GM12878 (cell line): ENCODE data around the gene PSMC3. TPM values are rescaled to one million over a fixed set of nuclear protein-coding genes. Genes with fewer than 3 reads are reported as not detected.

Experiments
- BCL11A ChIP-seq: IDR thresholded peaks from 2 replicates; pipeline ENCODE4 v1.6.1; 2011; ENCODE audit warnings: low read depth, low read length
- BHLHE40 ChIP-seq, 2 experiments: fragments of 450-650 bp in 1 of 2; IDR thresholded peaks; 2 replicates each; pipeline ENCODE4 v1.6.1; 2011 to 2017; ENCODE audit warnings: low read depth in 2 of 2, borderline replicate concordance in 1 of 2, improper control_type of control experiment in 1 of 2, low read length in 1 of 2, mild to moderate bottlenecking in 1 of 2
- CREB1 ChIP-seq: IDR thresholded peaks from 2 replicates; pipeline ENCODE4 v1.6.1; 2012; ENCODE audit warnings: low read depth, mild to moderate bottlenecking, inconsistent platforms
- CREM ChIP-seq: IDR thresholded peaks from 2 replicates; pipeline ENCODE4 v1.6.1; 2014; ENCODE audit warnings: antibody characterized with exemption, low read depth
- DPF2 ChIP-seq: fragments of 450-650 bp; IDR thresholded peaks from 2 replicates; pipeline ENCODE4 v1.6.1; 2017; ENCODE audit warnings: mild to moderate bottlenecking
- LARP7 ChIP-seq: fragments of 450-650 bp; IDR thresholded peaks from 2 replicates; pipeline ENCODE4 v1.6.1; 2017; ENCODE audit warnings: mild to moderate bottlenecking
- RAD51 ChIP-seq: fragments of 450-650 bp; IDR thresholded peaks from 2 replicates; pipeline ENCODE4 v1.6.1; 2016; ENCODE audit warnings: moderate library complexity, mild to moderate bottlenecking, inconsistent platforms
- RBBP5 ChIP-seq: fragments of 200-600 bp; sonication (generic); conservative IDR thresholded peaks from 2 replicates; pipeline ENCODE4 v1.6.1; 2016
- RELA ChIP-seq: fragments of 450-650 bp; IDR thresholded peaks from 2 replicates; pipeline ENCODE4 v1.8.0; 2014; ENCODE audit warnings: borderline replicate concordance; ENCODE audit not compliant: partially characterized antibody
- SIX5 ChIP-seq: IDR thresholded peaks from 2 replicates; pipeline ENCODE4 v1.6.1; 2011; ENCODE audit warnings: mild to moderate bottlenecking, low read depth, low read length, moderate library complexity; ENCODE audit not compliant: severe bottlenecking
- SMARCA5 ChIP-seq: fragments of 450-650 bp; IDR thresholded peaks from 2 replicates; pipeline ENCODE4 v1.6.1; 2017; ENCODE audit warnings: mild to moderate bottlenecking
- SPI1 ChIP-seq: IDR thresholded peaks from 2 replicates; pipeline ENCODE4 v1.6.1; 2011; ENCODE audit warnings: low read depth, mild to moderate bottlenecking, low read length, moderate library complexity, borderline replicate concordance; ENCODE audit not compliant: insufficient read depth
- STAT3 ChIP-seq: IDR thresholded peaks from 2 replicates; pipeline ENCODE4 v1.6.1; 2011; ENCODE audit warnings: low read depth, low read length, improper control_type of control experiment
- TCF3 ChIP-seq: IDR thresholded peaks from 2 replicates; pipeline ENCODE4 v1.6.1; 2012; ENCODE audit warnings: low read depth, mild to moderate bottlenecking, low read length, borderline replicate concordance; ENCODE audit not compliant: insufficient read depth
- WRNIP1 ChIP-seq: IDR thresholded peaks from 2 replicates; pipeline ENCODE4 v1.6.1; 2011; ENCODE audit warnings: low read depth, low read length, improper control_type of control experiment, borderline replicate concordance
- YBX1 ChIP-seq: fragments of 450-650 bp; IDR thresholded peaks from 2 replicates; pipeline ENCODE4 v1.6.1; 2016; ENCODE audit warnings: antibody characterized with exemption
- ZNF384 ChIP-seq: IDR thresholded peaks from 2 replicates; pipeline ENCODE4 v1.6.1; 2012; ENCODE audit warnings: low read depth, mild to moderate bottlenecking, low read length, improper control_type of control experiment, borderline replicate concordance
- polyA plus RNA-seq, 11 experiments: library from polyadenylated mRNA; depleted of rRNA in 4 of 11; unstranded in 6 of 11; stranded (reverse) in 5 of 11; fragments of >200 nt; fragmentation: Nextera tagmentation in 4 of 11; fragmentation: Illumina TruSeq in 1 of 11; extraction: Ambion mirVana in 4 of 11; extraction: Trizol in 1 of 11; gene quantifications; 1 replicate in 1 of 11; 2 replicates in 10 of 11; pipeline versions ENCODE4 v1.2.1 to v1.2.3, GENCODE V29; 2011 to 2016; ENCODE audit warnings: inconsistent platforms in 2 of 11, missing spikeins in 2 of 11, low read depth in 1 of 11
- total RNA-seq, 4 experiments: library from RNA; depleted of rRNA in 3 of 4; stranded (reverse); fragments of >200 nt in 3 of 4; fragmentation: Illumina TruSeq in 1 of 4; extraction: Trizol in 1 of 4; gene quantifications; 2 replicates each; pipeline versions ENCODE4 v1.2.1 to v1.2.3, GENCODE V29; 2013 to 2021
- TF ChIP-seq, protein P1 (sequence below): fragments of 450-650 bp; IDR thresholded peaks from 2 replicates; pipeline ENCODE4 v1.6.1; 2017; ENCODE audit warnings: borderline replicate concordance
- TF ChIP-seq, protein P2 (sequence below): IDR thresholded peaks from 2 replicates; pipeline ENCODE4 v1.6.1; 2012; ENCODE audit warnings: mild to moderate bottlenecking, low read depth, low read length
- TF ChIP-seq, protein P3 (sequence below): fragments of 450-650 bp; conservative IDR thresholded peaks from 2 replicates; pipeline ENCODE4 v1.6.1; 2017; ENCODE audit warnings: mild to moderate bottlenecking, moderate library complexity

PSMC3 gene
- total and polyA plus RNA-seq, 10 of the 15 experiments (the other 5 are each of a cell fraction or from before 2014, with no cell fraction given), result 39.5 to 289 (median 155) TPM

DNA sequence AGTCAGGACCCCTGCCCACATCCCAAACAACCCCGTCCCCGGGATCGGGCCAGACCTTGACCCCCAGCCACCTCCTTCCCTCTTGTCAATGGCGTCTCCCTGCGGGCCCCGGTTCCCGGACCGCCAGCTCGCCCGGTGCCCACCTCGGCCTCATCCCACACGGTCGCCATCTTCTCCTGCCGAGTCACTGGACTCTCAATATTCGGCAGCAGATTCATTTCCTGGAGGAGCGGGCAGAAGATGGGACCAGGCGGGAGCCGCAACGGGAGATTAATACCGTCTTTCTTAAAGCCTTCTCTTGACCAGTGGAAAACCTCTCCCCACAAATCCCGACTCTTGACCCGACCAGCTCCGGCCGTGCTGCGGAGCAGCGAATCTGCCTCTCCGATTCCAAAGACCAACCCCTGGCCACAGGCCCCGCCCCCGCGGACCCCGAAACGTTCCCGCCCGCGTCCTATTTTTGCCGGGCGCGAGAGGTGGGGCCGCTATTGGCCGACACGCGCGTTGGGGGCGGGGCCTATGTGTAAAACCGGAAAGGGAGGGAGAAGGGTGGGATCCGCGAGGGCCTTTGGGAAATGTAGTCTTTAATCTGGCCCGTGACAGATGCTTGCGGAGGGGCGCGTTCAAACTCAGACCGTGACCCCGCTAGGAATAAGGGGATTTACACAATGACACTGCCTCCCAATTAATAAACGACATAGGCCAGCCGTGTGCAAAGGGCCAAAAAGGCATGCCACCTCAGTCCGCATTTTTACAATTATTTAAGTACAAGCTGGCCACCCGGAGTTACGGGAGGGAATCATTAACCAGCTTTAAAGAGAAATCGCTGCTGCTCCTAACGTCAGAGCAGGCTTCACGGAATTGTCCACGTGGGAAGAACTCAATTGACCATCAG is at the start of gene PSMC3 (continued):
- TF ChIP-seq, protein P1, sequence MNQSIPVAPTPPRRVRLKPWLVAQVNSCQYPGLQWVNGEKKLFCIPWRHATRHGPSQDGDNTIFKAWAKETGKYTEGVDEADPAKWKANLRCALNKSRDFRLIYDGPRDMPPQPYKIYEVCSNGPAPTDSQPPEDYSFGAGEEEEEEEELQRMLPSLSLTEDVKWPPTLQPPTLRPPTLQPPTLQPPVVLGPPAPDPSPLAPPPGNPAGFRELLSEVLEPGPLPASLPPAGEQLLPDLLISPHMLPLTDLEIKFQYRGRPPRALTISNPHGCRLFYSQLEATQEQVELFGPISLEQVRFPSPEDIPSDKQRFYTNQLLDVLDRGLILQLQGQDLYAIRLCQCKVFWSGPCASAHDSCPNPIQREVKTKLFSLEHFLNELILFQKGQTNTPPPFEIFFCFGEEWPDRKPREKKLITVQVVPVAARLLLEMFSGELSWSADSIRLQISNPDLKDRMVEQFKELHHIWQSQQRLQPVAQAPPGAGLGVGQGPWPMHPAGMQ, result no peak
- peak; percentile 68 for TF ChIP-seq RELA
- peak; percentile 98 for TF ChIP-seq LARP7
- TF ChIP-seq, protein P2, sequence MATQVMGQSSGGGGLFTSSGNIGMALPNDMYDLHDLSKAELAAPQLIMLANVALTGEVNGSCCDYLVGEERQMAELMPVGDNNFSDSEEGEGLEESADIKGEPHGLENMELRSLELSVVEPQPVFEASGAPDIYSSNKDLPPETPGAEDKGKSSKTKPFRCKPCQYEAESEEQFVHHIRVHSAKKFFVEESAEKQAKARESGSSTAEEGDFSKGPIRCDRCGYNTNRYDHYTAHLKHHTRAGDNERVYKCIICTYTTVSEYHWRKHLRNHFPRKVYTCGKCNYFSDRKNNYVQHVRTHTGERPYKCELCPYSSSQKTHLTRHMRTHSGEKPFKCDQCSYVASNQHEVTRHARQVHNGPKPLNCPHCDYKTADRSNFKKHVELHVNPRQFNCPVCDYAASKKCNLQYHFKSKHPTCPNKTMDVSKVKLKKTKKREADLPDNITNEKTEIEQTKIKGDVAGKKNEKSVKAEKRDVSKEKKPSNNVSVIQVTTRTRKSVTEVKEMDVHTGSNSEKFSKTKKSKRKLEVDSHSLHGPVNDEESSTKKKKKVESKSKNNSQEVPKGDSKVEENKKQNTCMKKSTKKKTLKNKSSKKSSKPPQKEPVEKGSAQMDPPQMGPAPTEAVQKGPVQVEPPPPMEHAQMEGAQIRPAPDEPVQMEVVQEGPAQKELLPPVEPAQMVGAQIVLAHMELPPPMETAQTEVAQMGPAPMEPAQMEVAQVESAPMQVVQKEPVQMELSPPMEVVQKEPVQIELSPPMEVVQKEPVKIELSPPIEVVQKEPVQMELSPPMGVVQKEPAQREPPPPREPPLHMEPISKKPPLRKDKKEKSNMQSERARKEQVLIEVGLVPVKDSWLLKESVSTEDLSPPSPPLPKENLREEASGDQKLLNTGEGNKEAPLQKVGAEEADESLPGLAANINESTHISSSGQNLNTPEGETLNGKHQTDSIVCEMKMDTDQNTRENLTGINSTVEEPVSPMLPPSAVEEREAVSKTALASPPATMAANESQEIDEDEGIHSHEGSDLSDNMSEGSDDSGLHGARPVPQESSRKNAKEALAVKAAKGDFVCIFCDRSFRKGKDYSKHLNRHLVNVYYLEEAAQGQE, result peak; percentile 41; the same call in 1 of the 2 replicates
- peak; percentile 31; the same call in 1 of the 2 replicates for TF ChIP-seq RAD51
- no peak for TF ChIP-seq SMARCA5
- TF ChIP-seq, protein P3, sequence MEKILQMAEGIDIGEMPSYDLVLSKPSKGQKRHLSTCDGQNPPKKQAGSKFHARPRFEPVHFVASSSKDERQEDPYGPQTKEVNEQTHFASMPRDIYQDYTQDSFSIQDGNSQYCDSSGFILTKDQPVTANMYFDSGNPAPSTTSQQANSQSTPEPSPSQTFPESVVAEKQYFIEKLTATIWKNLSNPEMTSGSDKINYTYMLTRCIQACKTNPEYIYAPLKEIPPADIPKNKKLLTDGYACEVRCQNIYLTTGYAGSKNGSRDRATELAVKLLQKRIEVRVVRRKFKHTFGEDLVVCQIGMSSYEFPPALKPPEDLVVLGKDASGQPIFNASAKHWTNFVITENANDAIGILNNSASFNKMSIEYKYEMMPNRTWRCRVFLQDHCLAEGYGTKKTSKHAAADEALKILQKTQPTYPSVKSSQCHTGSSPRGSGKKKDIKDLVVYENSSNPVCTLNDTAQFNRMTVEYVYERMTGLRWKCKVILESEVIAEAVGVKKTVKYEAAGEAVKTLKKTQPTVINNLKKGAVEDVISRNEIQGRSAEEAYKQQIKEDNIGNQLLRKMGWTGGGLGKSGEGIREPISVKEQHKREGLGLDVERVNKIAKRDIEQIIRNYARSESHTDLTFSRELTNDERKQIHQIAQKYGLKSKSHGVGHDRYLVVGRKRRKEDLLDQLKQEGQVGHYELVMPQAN, result peak; percentile 64; the same call in 1 of the 2 replicates
- TF ChIP-seq ZNF384, result no peak
- peak; percentile 84 to 91 for TF ChIP-seq BHLHE40 (IDR thresholded peaks at IDR 0.05; ENCODE audit: borderline replicate concordance in 1 of 2, low read depth in 2 of 2, low read length in 1 of 2)
- no peak for TF ChIP-seq STAT3
- peak; percentile 82 for TF ChIP-seq CREB1
- peak; percentile 54; the same call in 1 of the 2 replicates for TF ChIP-seq TCF3
- no peak for TF ChIP-seq WRNIP1
- no peak for TF ChIP-seq RBBP5
- TF ChIP-seq YBX1, result no peak
- 0 out of 2 replicates have a peak, but pooled peaks have one; percentile 68 for TF ChIP-seq CREM
- TF ChIP-seq DPF2, result no peak
- TF ChIP-seq BCL11A, result no peak
- peak; percentile 81 for TF ChIP-seq SIX5
- no peak for TF ChIP-seq SPI1
